ENCODE measurements around the gene RSRC1.
"Not testable (repeated sequence)": the region's sequence is repeated elsewhere in the genome, so short reads cannot be mapped to it uniquely, and the experiment has no call there.

The RSRC1 gene

GRCh38 chr3:158220575-158220974, 110.7 kb downstream of the RSRC1 start:
- no peak for DNase-seq (ENCODE audit: low read depth in 2 of 2)

GRCh38 chr3:158221426-158221825, 111.5 kb downstream of the RSRC1 start:
- no peak for DNase-seq (ENCODE audit: low read depth in 2 of 2)

GRCh38 chr3:158226429-158226828, 116.5 kb downstream of the RSRC1 start:
- no peak for DNase-seq (ENCODE audit: low read depth in 2 of 2)

- not testable (repeated sequence) for DNase-seq (ENCODE audit: low read depth in 2 of 2)
These were observed 119.1 kb downstream of the RSRC1 start for GRCh38 chr3:158228942-158229341.

GRCh38 chr3:158233791-158234190, 123.9 kb downstream of the RSRC1 start:
- no peak for DNase-seq (ENCODE audit: low read depth in 2 of 2)

GRCh38 chr3:158244274-158244673, 134.4 kb downstream of the RSRC1 start:
- DNase-seq (ENCODE audit: low read depth in 2 of 2) = no peak

GRCh38 chr3:158247288-158247687, 137.4 kb downstream of the RSRC1 start:
- no peak for DNase-seq (ENCODE audit: low read depth in 2 of 2)

- no peak for DNase-seq (ENCODE audit: low read depth in 2 of 2)
These were observed 138.4 kb downstream of the RSRC1 start for GRCh38 chr3:158248261-158248660.

- DNase-seq (ENCODE audit: low read depth in 2 of 2) = no peak
These were observed 139.3 kb downstream of the RSRC1 start for GRCh38 chr3:158249183-158249582.

- DNase-seq (ENCODE audit: low read depth in 2 of 2) = no peak
These were observed 148.7 kb downstream of the RSRC1 start for GRCh38 chr3:158258619-158259018.

- no peak for DNase-seq (ENCODE audit: low read depth in 2 of 2)
These were observed 150.5 kb downstream of the RSRC1 start for GRCh38 chr3:158260392-158260791.

GRCh38 chr3:158261371-158261991, 151.6 kb downstream of the RSRC1 start:
- DNase-seq (ENCODE audit: low read depth in 2 of 2) = no peak

- DNase-seq (ENCODE audit: low read depth in 2 of 2) = no peak
These were observed 155.0 kb downstream of the RSRC1 start for GRCh38 chr3:158264894-158265293.

GRCh38 chr3:158267015-158267414, 157.1 kb downstream of the RSRC1 start:
- no peak for DNase-seq (ENCODE audit: low read depth in 2 of 2)

- DNase-seq (ENCODE audit: low read depth in 2 of 2) = no peak
These were observed 160.1 kb downstream of the RSRC1 start for GRCh38 chr3:158269942-158270341.

- no peak for DNase-seq (ENCODE audit: low read depth in 2 of 2)
These were observed 162.2 kb downstream of the RSRC1 start for GRCh38 chr3:158272081-158272480.

- DNase-seq (ENCODE audit: low read depth in 2 of 2) = no peak
These were observed 163.8 kb downstream of the RSRC1 start for GRCh38 chr3:158273656-158274055.

- no peak for DNase-seq (ENCODE audit: low read depth in 2 of 2)
These were observed 168.3 kb downstream of the RSRC1 start for GRCh38 chr3:158278187-158278586.

- no peak for DNase-seq (ENCODE audit: low read depth in 2 of 2)
These were observed 169.7 kb downstream of the RSRC1 start for GRCh38 chr3:158279609-158280008.

- no peak for DNase-seq (ENCODE audit: low read depth in 2 of 2)
These were observed 185.9 kb downstream of the RSRC1 start for GRCh38 chr3:158295771-158296170.

GRCh38 chr3:158297940-158298339, 188.1 kb downstream of the RSRC1 start:
- DNase-seq (ENCODE audit: low read depth in 2 of 2) = no peak

- DNase-seq (ENCODE audit: low read depth in 2 of 2) = no peak
These were observed 198.5 kb downstream of the RSRC1 start for GRCh38 chr3:158308236-158308928.

- no peak for DNase-seq (ENCODE audit: low read depth in 2 of 2)
These were observed 202.8 kb downstream of the RSRC1 start for GRCh38 chr3:158312560-158313141.
